GM18858 (cell line): ENCODE measurements around the gene FOXL1.
A peak's percentile ranks its signal among the peaks of the same experiment; 100 is the strongest.

ENCODE experiments used
- ATAC-seq: cut with Tn5 transposase; IDR thresholded peaks from one replicate; pipeline ENCODE4 v1.9.1; 2021; ENCODE audit not compliant: unreplicated experiment

FOXL1 gene

DNA sequence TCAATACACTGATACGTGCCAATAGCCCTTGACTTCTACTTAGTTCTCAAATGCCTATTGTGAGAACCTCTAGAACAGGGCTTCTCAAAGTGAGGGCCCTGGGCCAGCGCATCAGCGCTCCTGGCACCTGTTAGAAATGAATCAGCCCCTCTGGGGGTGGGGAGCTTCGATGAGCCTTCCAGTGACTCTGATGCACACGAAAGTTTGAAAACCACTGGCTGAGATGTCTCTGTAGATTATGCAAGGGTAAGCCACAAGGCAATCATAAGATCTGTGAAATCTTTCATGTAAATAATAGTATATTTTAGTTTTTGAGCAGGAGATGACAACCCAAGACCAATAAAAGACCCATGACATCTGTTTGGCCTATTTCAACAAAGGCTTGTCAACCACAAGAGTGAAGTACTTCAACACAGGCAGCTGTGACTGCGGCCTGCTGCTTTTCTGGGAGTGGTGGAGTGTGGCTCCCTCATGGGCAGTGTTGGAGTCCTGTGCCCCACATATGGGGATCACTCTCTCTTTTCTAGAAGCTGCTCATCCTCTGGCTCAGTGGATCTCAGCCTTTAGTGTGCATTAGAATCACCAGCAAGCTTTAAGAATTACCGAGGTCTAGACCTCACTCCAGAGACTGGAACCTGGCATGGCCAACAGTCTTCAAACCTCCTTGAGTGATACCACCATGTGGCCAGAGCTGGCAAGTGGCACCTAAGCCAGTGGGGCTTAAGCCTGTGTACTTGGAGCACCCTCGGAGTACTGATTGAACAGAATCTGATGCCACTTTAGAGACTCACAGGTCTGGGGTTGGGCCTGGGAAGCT is 29.1 kb upstream of the FOXL1 start:
- no peak for ATAC-seq

DNA sequence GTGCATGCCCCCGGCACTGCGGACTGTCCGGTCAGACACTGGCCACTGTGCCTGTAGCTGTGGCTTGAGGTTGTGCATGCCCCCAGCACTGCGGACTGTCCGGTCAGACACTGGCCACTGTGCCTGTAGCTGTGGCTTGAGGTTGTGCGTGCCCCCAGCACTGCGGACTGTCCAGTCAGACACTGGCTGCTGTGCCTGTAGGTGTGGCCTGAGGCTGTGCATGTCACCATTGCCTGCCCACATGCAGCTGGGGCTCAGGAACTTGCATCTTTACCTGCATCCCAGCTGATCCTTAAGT is 28.5 kb upstream of the FOXL1 start:
- ATAC-seq = no peak

DNA sequence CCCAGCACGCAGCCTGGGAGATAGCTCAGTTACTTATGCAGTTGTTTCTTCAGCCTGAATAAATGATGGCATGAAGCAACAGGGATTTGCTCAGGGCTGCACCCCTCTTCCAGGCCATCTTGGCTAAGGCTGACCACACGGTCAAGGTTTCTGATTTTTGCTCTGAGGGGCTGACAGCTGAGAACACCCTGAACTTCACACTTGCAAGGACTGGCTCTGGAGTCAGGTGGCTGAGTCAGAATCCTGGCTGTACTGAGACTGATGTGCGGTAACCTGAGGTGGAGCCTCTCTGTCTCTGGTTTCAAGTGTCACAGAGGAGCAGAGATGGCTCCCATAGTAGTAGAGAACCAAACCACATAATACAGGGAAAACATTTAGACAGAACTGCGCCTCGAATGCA is 28.1 kb upstream of the FOXL1 start:
- no peak for ATAC-seq

DNA sequence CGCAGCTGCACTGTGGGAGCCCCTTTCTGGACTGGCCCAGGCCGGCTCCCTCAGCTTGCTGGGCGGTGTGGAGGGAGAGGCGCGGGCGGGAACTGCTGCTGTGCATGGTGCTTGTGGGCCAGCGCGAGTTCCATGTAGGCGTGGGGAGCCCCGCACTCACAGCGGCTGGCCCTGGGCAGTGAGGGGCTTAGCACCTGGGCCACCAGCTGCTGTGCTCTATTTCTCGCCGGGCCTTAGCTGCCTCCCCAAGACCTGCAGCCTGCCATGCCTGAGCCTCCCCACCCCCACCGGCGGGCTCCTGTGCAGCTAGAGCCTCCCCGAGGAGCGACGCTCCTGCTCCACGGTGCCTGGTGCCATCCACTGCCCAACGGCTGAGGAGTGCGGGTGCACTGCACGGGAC is 25.0 kb upstream of the FOXL1 start:
- ATAC-seq = no peak

DNA sequence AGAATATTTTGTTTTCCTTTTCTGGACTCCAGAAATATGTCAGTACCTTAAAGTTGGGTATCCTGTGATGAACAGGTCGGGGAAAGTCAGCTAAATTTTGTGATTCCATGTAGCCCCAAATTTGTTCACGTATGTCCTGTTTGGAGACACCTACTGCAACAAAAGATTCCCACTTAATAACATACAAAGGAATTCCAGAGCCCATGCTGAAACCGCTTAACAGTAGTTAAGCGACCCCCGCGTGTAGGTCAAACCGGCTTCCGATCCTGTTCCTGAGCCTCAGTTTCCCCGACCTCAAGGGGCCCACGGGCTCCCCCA is 23.8 kb upstream of the FOXL1 start:
- ATAC-seq = no peak

DNA sequence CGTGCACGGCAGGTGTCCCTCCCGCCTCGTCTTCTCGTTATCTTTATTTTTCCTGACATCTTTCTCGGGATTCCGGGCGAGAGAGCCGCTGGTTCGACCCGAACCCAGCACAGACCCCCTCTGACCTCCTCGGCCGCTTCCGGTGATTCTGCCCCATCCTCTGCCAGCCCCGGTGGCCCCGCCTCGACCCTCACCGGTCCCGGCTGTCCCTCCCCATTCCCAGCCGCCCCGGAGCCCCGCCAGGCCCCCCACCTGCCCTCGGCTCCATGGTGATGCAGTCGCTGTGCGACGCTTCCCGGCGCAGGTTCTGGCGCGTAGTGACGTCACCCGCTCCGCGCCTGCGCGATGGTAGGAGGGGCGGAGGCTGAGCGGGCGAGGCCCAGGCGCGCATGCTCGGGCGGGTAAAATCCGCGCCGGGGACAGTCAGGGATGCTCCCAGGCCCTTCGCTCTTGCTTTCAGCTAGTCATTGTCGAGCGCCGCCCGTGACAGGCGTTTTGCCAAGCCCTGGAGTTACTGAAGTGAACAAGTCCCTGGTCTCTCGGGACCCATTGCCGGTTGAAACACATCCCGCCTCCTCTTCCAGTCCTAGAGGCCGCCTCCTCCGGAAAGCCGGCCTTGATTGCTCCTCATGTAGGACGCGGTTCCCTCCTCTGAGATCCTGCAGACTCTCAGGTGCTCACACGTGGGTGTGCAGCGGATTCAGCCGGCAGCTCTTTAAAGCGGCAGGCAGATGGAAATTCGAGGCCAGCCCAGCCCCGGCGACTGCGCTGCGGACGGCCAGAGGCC is 23.2 kb upstream of the FOXL1 start, which contains the start of gene MTHFSD:
Gene MTHFSD, minus strand, starts transcription at position 319 of the 787 bp plus-strand sequence. Its CDS starts 51 bp downstream, at position 268.
- ATAC-seq = peak; percentile 70

DNA sequence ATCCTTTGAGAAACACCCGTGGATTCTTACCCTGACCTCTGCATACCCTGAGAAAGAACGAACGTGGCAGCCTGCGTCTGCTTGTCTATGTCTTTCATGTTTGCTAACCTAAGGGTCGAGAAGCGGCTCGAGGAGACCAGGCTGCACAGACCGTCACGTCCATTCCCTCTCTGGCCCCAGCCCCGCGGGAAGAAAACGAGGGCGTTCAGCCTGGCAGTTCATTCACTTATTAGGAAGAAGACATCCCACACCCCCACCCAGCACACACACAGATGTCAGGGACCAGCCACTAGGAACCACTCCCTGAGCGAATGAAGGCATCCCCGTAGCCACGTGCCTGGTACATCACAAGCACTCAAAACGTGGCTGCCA is 22.7 kb upstream of the FOXL1 start:
- peak; percentile 16 for ATAC-seq

DNA sequence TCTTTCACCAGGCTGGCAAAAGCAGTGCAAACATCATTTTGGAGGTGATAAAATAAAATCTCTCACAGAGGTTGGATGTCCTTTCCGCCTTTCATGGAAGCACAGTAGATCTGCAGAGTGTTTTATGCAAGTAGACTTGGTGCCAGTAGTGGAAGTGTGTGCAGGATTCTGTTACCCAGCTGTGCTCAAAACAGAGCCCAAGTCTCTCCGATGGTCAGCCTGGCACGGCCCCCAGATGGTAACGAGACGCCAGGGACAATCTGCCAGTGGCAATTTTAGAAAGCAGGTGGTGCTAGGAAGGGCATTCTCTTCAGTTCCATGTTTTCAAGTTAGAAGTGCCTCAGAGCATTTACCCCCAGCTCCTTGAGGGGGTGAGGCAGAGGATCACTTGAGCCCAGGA is 21.8 kb upstream of the FOXL1 start:
- no peak for ATAC-seq

DNA sequence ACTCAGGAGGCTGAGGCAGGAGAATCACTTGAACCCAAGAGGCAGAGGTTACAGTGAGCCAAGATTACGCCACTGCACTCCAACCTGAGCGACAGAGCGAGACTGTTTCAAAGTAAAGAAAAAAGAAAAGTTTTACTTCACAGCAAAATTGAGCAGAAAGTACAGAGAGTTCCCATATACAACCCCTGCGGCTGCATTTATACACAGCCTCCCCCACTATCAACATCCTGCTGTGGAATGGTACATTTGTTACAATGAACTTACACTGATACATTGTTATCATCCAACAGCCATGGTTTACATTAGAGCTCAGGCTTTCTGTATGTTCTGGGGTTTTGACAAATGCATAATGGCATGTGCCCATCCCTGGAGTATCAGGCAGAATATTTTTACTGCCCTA is 20.8 kb upstream of the FOXL1 start:
- no peak for ATAC-seq

DNA sequence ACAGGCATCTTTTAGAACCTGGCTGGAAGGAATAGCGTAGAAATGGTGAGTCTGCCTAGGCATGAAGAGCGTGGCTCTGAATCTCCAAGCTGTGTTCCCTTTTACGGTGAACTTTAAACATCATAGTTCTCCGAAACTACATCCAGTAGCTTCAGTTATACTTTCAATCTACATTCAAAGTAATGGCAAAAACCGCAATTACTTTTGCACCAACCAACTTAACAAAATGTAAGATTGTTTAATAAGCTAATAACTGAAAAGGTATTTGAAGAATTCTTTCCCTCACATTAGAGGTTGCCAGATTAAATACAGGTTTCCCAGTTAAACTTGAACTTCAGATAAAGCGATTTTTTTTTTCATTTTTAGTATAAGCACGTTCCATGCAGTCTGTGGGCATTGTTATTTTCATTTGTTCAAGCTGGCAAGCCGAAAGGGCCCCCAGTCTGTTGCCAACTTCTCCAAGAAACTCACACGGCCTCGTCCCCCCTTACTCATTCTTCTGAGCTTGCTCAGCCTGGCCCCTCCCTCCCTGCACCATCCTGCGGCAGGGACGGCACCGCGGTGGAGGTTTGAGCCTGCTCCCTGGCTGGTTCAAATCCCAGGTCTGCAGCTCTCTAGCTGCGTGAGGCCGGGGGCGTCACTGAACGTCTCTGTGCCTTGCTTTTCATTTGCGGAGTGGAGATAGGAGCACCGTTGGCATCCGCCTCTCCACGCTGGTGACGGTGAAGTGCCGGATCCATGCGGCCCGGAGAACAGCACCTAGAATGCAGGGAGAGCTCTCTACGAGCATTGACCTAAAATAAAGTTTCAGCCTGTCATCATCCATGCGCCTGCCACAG is 19.8 kb upstream of the FOXL1 start:
- no peak for ATAC-seq

DNA sequence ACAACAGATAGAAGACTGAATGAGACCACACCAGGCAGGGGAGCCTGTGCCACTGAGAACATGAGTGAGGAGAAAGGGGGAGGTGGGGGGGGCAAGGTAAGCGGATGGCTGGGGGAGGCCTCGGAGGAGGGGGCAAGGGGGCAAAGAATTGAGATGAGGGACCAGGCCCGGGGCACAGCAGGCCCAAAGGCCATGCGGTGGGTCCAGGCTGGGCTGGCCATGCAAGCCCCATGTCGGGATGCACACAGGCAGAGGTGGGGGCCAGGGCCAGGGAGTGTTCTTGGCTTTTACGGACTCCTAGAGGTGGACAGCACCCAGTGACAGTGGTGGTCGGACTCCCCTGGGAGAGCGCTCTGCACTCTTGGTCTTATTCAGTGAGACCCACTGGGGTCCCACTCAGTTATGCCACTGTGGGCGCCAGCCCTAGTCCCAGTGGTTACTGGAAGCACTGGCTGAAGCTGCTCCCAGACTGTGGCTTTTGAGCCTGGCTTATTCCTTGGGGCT is 18.5 kb upstream of the FOXL1 start:
- ATAC-seq = no peak

DNA sequence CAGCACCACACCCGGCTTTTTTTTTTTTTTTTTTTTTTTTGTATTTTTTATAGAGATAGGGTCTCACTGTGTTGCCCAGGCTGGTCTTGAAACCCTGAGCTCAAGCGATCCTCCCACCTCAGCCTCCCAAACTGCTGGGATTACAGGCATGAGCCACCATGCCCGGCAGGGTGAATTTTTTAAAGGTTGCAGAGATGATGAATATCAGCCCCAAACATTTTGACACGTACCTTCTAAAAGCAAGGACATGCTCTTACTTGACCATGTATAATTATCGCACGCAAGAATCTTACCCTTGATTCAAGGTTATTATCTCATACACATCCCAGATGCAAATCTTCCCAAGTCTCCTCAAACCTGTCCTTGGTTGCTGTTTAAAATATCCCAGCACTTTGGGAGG is 16.0 kb upstream of the FOXL1 start:
- no peak for ATAC-seq

DNA sequence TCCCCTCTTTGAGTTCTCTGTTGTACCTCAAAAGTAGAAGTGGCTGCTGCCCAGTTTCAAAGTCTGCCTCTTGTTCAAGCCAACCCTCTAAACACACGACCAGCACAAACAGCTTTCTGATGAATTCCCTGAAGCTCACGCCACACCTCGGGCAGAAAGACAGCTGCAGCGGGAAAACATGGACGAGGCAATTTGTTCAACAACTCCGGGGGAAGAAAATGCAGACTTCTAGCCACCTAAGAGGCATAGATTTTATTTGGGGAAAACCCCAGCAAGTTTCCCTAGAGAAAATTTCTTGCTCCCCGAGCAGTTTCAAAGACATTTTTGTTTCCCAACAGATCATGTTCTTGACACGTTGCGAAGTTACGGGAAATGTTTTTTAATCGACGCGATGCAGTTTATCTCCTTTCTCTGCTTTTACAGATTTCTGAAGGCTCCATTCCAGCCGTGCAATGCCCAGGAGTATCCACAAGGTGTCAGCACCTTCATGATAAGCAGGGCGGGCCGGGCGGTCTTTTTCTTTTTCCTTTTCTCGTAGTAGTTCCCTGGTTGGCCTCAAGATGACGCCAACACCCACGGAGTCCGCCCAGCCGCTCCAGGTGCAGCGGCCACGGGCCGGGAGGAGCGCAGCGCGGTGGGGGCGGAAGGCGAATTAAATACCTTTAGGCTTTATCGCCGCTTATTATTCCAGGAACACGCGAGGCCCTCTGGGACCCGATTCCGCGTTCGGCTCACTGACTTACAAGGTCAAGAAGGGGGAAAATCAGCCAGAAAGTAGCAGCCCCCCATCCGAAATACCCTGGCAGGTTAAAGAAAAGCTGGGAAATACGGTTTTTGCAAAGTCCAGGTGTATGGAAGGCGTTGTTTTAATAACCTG is 14.6 kb upstream of the FOXL1 start:
- no peak for ATAC-seq

DNA sequence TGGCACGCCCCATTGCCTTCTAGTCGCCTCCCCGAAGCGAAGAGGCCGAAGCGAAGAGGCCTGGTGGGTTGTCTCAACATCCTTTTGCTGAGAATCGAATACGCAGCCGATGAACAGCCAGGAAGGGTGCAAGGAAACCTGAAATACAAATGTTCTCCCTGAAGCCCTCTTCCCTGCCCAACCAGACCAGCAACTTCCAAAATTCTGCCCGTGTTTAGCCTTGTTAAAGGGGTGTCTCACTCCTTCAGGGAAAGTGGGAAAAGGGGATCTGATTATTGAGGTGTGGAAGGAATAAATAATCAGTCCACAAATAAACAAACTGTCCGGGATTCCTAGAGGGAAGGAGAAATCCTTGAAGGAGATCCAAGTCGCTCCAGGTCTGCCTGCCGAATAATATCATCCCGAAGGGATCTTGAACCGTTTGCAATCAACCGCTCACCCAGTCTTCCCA is 13.1 kb upstream of the FOXL1 start:
- no peak for ATAC-seq

DNA sequence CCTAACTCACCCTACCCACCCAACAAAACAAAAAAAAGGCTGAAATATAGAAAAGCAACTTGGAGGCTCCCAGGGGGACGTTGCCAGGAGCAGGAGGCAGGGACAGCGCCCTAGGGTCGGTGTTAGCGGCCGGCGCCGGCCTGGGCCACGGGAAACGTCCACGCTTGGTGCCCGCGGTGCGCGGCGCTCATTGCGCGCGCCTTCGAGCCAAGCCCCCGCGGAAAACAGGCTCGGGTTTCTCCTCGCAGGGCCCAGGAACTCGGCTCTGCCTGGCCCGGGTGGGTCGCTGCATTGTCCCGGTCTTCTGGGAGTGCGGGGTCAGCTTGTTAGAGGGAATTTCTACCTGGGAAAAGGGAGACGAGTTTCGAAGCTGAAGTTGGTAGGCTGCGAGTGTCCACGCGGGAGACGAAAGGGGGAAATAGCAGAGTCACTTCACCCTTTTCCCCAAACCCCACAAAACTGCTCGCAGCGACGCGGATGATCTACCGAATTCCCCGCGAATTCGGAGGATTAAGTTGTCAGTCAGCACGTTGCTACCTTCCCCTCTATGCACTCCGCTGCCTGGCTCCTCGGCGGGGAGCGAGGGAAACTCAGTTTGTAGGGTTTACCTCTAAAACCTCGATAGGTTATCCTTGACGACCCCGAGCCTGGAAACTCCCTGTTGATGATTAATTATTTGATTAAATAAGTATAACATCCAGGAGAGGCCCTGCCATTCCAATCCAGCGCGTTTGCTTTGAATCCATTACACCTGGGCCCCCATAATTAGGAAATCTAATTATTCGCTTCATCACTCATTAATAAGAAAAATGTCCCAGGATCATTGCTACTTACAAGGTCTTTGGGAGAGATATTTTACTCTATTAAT is 12.5 kb upstream of the FOXL1 start:
- no peak for ATAC-seq

DNA sequence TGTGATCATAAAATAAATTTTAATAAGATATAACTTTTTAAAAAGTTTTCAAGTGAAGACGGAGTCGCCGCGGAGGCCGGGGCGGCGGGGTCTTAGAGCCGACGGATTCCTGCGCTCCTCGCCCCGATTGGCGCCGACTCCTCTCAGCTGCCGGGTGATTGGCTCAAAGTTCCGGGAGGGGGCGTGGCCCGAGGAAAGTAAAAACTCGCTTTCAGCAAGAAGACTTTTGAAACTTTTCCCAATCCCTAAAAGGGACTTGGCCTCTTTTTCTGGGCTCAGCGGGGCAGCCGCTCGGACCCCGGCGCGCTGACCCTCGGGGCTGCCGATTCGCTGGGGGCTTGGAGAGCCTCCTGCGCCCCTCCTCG is 11.8 kb upstream of the FOXL1 start, which contains the start of gene FOXC2:
Gene FOXC2, plus strand, starts transcription at position 229 of the 365 bp plus-strand sequence. CDS start 507 bp downstream, outside the sequence.
- ATAC-seq = no peak

DNA sequence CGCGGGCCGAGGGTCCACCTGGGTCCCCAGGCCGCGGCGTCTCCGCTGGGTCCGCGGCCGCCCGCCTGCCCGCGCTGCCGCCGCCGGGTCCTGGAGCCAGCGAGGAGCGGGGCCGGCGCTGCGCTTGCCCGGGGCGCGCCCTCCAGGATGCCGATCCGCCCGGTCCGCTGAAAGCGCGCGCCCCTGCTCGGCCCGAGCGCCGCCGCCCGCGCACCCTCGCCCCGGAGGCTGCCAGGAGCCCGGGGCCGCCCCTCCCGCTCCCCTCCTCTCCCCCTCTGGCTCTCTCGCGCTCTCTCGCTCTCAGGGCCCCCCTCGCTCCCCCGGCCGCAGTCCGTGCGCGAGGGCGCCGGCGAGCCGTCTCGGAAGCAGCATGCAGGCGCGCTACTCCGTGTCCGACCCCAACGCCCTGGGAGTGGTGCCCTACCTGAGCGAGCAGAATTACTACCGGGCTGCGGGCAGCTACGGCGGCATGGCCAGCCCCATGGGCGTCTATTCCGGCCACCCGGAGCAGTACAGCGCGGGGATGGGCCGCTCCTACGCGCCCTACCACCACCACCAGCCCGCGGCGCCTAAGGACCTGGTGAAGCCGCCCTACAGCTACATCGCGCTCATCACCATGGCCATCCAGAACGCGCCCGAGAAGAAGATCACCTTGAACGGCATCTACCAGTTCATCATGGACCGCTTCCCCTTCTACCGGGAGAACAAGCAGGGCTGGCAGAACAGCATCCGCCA is 11.2 kb upstream of the FOXL1 start:
- ATAC-seq = no peak

DNA sequence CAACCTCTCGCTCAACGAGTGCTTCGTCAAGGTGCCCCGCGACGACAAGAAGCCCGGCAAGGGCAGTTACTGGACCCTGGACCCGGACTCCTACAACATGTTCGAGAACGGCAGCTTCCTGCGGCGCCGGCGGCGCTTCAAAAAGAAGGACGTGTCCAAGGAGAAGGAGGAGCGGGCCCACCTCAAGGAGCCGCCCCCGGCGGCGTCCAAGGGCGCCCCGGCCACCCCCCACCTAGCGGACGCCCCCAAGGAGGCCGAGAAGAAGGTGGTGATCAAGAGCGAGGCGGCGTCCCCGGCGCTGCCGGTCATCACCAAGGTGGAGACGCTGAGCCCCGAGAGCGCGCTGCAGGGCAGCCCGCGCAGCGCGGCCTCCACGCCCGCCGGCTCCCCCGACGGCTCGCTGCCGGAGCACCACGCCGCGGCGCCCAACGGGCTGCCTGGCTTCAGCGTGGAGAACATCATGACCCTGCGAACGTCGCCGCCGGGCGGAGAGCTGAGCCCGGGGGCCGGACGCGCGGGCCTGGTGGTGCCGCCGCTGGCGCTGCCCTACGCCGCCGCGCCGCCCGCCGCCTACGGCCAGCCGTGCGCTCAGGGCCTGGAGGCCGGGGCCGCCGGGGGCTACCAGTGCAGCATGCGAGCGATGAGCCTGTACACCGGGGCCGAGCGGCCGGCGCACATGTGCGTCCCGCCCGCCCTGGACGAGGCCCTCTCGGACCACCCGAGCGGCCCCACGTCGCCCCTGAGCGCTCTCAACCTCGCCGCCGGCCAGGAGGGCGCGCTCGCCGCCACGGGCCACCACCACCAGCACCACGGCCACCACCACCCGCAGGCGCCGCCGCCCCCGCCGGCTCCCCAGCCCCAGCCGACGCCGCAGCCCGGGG is 10.4 kb upstream of the FOXL1 start:
- no peak for ATAC-seq
